ENCODE results near the gene ANKDD1B.
"Not testable (repeated sequence)": the region's sequence is repeated elsewhere in the genome, so short reads cannot be mapped to it uniquely, and the experiment has no call there.

The ANKDD1B gene

GRCh38 chr5:75611311-75612225 lies at the start of gene ANKDD1B:
ANKDD1B (plus strand) TSS chr5:75611453; CDS start chr5:75611635, 182 bp downstream.
- no peak for DNase-seq (ENCODE audit: low read depth)

GRCh38 chr5:75565991-75566709 lies 45.1 kb upstream of the ANKDD1B start:
- peak; percentile 56 for DNase-seq (ENCODE audit: low read depth)

GRCh38 chr5:75566710-75567309 lies 44.4 kb upstream of the ANKDD1B start:
- DNase-seq (ENCODE audit: low read depth): peak; percentile 88

- no peak for DNase-seq (ENCODE audit: low read depth)
Measured at GRCh38 chr5:75567710-75568109, 43.5 kb upstream of the ANKDD1B start.

GRCh38 chr5:75568202-75568601 lies 43.1 kb upstream of the ANKDD1B start:
- DNase-seq (ENCODE audit: low read depth): no peak

GRCh38 chr5:75571547-75571946 lies 39.7 kb upstream of the ANKDD1B start:
- DNase-seq (ENCODE audit: low read depth): no peak

GRCh38 chr5:75574791-75575190 lies 36.5 kb upstream of the ANKDD1B start:
- no peak for DNase-seq (ENCODE audit: low read depth)

- DNase-seq (ENCODE audit: low read depth): not testable (repeated sequence)
Measured at GRCh38 chr5:75578280-75578679, 33.0 kb upstream of the ANKDD1B start.

GRCh38 chr5:75584641-75585040 lies 26.6 kb upstream of the ANKDD1B start:
- no peak for DNase-seq (ENCODE audit: low read depth)

GRCh38 chr5:75588666-75589065 lies 22.6 kb upstream of the ANKDD1B start:
- no peak for DNase-seq (ENCODE audit: low read depth)

GRCh38 chr5:75600535-75600934 lies 10.7 kb upstream of the ANKDD1B start:
- DNase-seq (ENCODE audit: low read depth): no peak

- DNase-seq (ENCODE audit: low read depth): no peak
Measured at GRCh38 chr5:75601567-75601966, 9.7 kb upstream of the ANKDD1B start.

- DNase-seq (ENCODE audit: low read depth): no peak
Measured at GRCh38 chr5:75601996-75602395, 9.3 kb upstream of the ANKDD1B start.

GRCh38 chr5:75603371-75603770 lies 7.9 kb upstream of the ANKDD1B start:
- no peak for DNase-seq (ENCODE audit: low read depth)

- no peak for DNase-seq (ENCODE audit: low read depth)
Measured at GRCh38 chr5:75603821-75604220, 7.4 kb upstream of the ANKDD1B start.

GRCh38 chr5:75607341-75607740 lies 3.9 kb upstream of the ANKDD1B start:
- DNase-seq (ENCODE audit: low read depth): not testable (repeated sequence)

GRCh38 chr5:75608870-75609269 lies 2.4 kb upstream of the ANKDD1B start:
- DNase-seq (ENCODE audit: low read depth): no peak

GRCh38 chr5:75610201-75610600 lies 1.1 kb upstream of the ANKDD1B start:
- DNase-seq (ENCODE audit: low read depth): no peak

GRCh38 chr5:75610859-75611310 lies 368 bp upstream of the ANKDD1B start:
- DNase-seq (ENCODE audit: low read depth): not testable (repeated sequence)

GRCh38 chr5:75612226-75612569 lies 945 bp downstream of the ANKDD1B start:
- no peak for DNase-seq (ENCODE audit: low read depth)

GRCh38 chr5:75612901-75613300 lies 1.6 kb downstream of the ANKDD1B start:
- no peak for DNase-seq (ENCODE audit: low read depth)

- no peak for DNase-seq (ENCODE audit: low read depth)
Measured at GRCh38 chr5:75614176-75614575, 2.9 kb downstream of the ANKDD1B start.
